LoVo (cell line): ENCODE results near the gene ZNF425.
"Not testable (repeated sequence)": the region's sequence is repeated elsewhere in the genome, so short reads cannot be mapped to it uniquely, and the experiment has no call there.

ENCODE experiments used
- DNase-seq: peaks from one replicate; pipeline ENCODE4 v3.0.0-alpha.2; 2016; ENCODE audit warnings: low spot score

Gene ZNF425

GRCh38 chr7:149071641-149072437 is 54.3 kb downstream of the ZNF425 start:
- no peak for DNase-seq

GRCh38 chr7:149071182-149071635 is 54.9 kb downstream of the ZNF425 start:
- no peak for DNase-seq

- DNase-seq, result no peak
These were observed 55.6 kb downstream of the ZNF425 start for GRCh38 chr7:149070372-149071125.

- no peak for DNase-seq
These were observed 58.3 kb downstream of the ZNF425 start for GRCh38 chr7:149067869-149068268.

DNA sequence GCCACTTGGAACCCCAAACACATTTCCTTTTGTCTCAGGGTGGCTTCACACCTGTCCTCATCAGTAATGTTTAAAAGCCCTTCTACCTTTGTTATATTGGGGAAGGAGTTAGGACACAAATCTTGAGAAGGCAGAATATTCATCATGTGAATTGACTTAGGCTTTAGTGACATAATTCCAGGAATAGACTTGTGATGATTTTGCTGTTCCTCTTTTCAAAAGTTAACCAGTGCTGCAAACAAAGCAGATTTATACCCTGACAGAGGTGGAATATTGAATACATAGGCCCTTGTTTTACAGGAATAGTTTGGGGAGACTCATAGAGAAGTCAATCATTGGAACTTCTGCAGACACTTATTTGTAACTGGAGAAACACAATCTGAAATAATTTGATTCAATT is 62.6 kb downstream of the ZNF425 start:
- DNase-seq, result no peak

- not testable (repeated sequence) for DNase-seq
These were observed 63.8 kb downstream of the ZNF425 start for GRCh38 chr7:149062217-149062899.

DNA sequence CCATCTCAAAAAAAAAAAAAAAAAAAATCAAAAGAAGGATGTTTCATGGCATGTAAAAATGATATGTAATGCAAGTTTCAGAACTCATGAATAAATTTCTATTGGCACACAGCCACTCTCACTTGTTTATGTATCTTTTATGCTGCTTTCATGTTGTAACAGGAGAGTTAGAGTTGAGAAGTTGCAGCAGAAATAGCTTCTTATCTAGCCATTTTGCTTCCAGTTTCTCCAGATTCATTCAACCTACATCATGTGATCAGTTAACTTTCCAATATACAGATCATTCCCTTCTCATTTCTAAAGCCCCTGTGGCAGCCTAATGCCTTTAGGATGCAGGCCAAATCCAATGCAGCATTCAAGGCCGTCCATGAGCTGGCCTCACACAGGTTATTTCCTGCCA is 66.0 kb downstream of the ZNF425 start:
- DNase-seq, result no peak

DNA sequence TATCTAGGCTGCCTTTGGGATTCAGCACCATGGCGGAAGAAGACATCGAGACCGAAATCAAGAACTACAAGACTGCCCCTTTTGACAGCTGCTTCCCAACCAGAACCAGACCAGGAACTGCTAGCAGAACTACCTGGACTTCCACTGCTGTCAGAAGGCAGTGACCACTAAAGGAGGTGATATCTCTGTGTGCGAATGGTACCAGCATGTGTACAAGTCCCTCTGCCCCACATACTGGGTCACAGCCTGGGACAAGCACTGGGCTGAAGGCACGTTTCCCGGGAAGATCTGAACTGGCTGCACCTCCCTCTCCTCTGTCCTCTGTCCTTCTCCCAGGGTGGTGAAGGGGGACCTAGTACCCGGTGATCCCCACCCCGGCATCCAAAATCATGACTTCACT is 72.2 kb downstream of the ZNF425 start:
- DNase-seq, result no peak

DNA sequence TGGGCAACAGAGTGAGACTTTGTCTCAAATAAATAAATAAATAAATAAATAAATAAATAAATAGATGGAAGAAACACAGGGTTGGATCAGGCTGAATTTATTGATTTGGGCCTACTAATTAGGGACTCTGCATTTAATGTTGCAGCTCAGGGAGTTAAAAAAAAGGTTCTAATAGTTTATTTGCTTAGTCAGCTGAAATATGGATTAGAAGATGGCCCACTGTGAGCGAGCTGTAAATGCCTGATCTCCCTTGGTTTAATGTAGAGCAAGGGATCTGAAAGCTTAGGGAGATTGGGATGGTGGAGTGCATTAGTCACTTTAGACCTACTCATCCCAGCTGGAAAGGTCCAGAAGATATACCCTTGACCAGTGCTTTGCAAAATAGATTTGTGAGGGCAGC is 72.7 kb downstream of the ZNF425 start:
- no peak for DNase-seq
